CD14-positive monocyte (primary cell): Measurements from ENCODE around the gene RSPH3. TPM values are rescaled to one million over a fixed set of nuclear protein-coding genes. Genes with fewer than 3 reads are reported as not detected.
A peak's percentile ranks its signal among the peaks of the same experiment; 100 is the strongest.

Experiments
- DNase-seq, 3 donors: peaks; one replicate each; pipeline ENCODE4 v3.0.0-alpha.2; 2011 to 2022
- H2AFZ ChIP-seq: 2 replicates; pipeline ENCODE4 v1.6.0; 2012; ENCODE audit warnings: mild to moderate bottlenecking, low read depth, low read length, inconsistent platforms; ENCODE audit not compliant: insufficient read depth, poor library complexity, severe bottlenecking
- H3K27ac ChIP-seq, 2 donors: 1 replicate in 1 of 2; 2 replicates in 1 of 2; pipeline ENCODE4 v1.5.1; 2012 to 2013; ENCODE audit warnings: low read length in 2 of 2, control low read depth in 1 of 2, inconsistent platforms in 1 of 2, low read depth in 1 of 2, mild to moderate bottlenecking in 1 of 2
- H3K27me3 ChIP-seq, 2 donors: one replicate each; pipeline versions ENCODE4 v1.6.0 to v1.6.1; 2011 to 2013; ENCODE audit warnings: low read length in 2 of 2; ENCODE audit not compliant: control insufficient read depth in 2 of 2, insufficient read depth in 2 of 2
- H3K36me3 ChIP-seq, 2 donors: replicated peaks in 1 of 2; 1 replicate in 1 of 2; 2 replicates in 1 of 2; pipeline versions ENCODE4 v1.5.1 to v1.6.1; 2012 to 2013; ENCODE audit warnings: low read length in 2 of 2, control low read depth in 1 of 2, inconsistent platforms in 1 of 2, mild to moderate bottlenecking in 1 of 2; ENCODE audit not compliant: insufficient read depth in 2 of 2, control insufficient read depth in 1 of 2
- H3K4me1 ChIP-seq, 2 donors: 1 replicate in 1 of 2; 2 replicates in 1 of 2; pipeline versions ENCODE4 v1.5.1 to v1.6.1; 2012 to 2013; ENCODE audit warnings: low read length in 2 of 2, control low read depth in 1 of 2, inconsistent platforms in 1 of 2, mild to moderate bottlenecking in 1 of 2, moderate library complexity in 1 of 2; ENCODE audit not compliant: insufficient read depth in 2 of 2, control insufficient read depth in 1 of 2
- H3K4me2 ChIP-seq: replicated peaks from 2 replicates; pipeline ENCODE3; 2012; ENCODE audit warnings: low read length, moderate library complexity, mild to moderate bottlenecking; ENCODE audit not compliant: poor library complexity, severe bottlenecking; ENCODE audit errors: extremely low read depth
- H3K4me3 ChIP-seq, 3 experiments: fragments of 200-600 bp in 1 of 3; sonication (generic) in 1 of 3; replicated peaks in 1 of 3; 1 replicate in 2 of 3; 2 replicates in 1 of 3; pipeline ENCODE4 v1.5.1; 2011 to 2013; ENCODE audit warnings: low read length in 3 of 3, mild to moderate bottlenecking in 3 of 3, control low read depth in 2 of 3, low read depth in 2 of 3, inconsistent platforms in 1 of 3, moderate library complexity in 1 of 3
- H3K79me2 ChIP-seq: 2 replicates; pipeline ENCODE4 v1.6.0; 2012; ENCODE audit warnings: mild to moderate bottlenecking, control low read depth, inconsistent platforms, low read length, moderate library complexity; ENCODE audit not compliant: insufficient read depth
- H3K9ac ChIP-seq: 2 replicates; pipeline ENCODE4 v1.6.0; 2017; ENCODE audit warnings: low read length, mild to moderate bottlenecking; ENCODE audit not compliant: insufficient read depth, poor library complexity, severe bottlenecking
- H3K9me3 ChIP-seq, 2 donors: replicated peaks in 1 of 2; 1 replicate in 1 of 2; 2 replicates in 1 of 2; pipeline versions ENCODE4 v1.5.1 to v1.6.1; 2012 to 2013; ENCODE audit warnings: low read length in 2 of 2, control low read depth in 1 of 2; ENCODE audit not compliant: control insufficient read depth in 1 of 2, insufficient read depth in 1 of 2
- H4K20me1 ChIP-seq: 2 replicates; pipeline ENCODE4 v1.6.0; 2012; ENCODE audit warnings: mild to moderate bottlenecking, low read length, control low read depth, moderate library complexity; ENCODE audit not compliant: insufficient read depth
- H3K27ac Mint-ChIP-seq, 7 donors: one replicate each; pipeline ENCODE4 v1.8.0; 2020; ENCODE audit warnings: mild to moderate bottlenecking in 7 of 7, mixed read lengths in 7 of 7, moderate library complexity in 6 of 7, inconsistent platforms in 2 of 7
- H3K27me3 Mint-ChIP-seq, 3 donors: one replicate each; pipeline ENCODE4 v1.8.0; 2021 to 2022; ENCODE audit warnings: low read depth in 3 of 3, mild to moderate bottlenecking in 3 of 3, mixed read lengths in 3 of 3, moderate library complexity in 3 of 3, inconsistent platforms in 1 of 3
- H3K36me3 Mint-ChIP-seq, 2 donors: one replicate each; pipeline ENCODE4 v1.8.0; 2020; ENCODE audit warnings: mixed read lengths in 2 of 2, inconsistent platforms in 1 of 2, mild to moderate bottlenecking in 1 of 2
- H3K4me1 Mint-ChIP-seq: one replicate; pipeline ENCODE4 v1.8.0; 2020; ENCODE audit warnings: mild to moderate bottlenecking, mixed read lengths
- H3K4me3 Mint-ChIP-seq, 2 donors: one replicate each; pipeline ENCODE4 v1.8.0; 2020; ENCODE audit warnings: mild to moderate bottlenecking in 2 of 2, mixed read lengths in 2 of 2, moderate library complexity in 1 of 2
- H3K9me3 Mint-ChIP-seq, 7 donors: one replicate each; pipeline ENCODE4 v1.8.0; 2020 to 2022; ENCODE audit warnings: mixed read lengths in 7 of 7, mild to moderate bottlenecking in 6 of 7, moderate library complexity in 6 of 7, inconsistent platforms in 2 of 7
- CTCF ChIP-seq: fragments of 200-600 bp; IDR thresholded peaks from one replicate; pipeline ENCODE4 v1.8.0; 2022; ENCODE audit warnings: antibody characterized with exemption, mild to moderate bottlenecking
- WGBS: methylation state at CpG from one replicate; pipeline ENCODE4 v1.1.5; 2013; ENCODE audit warnings: missing lambda C conversion rate; ENCODE audit not compliant: insufficient coverage; 5-methylcytosine and 5-hydroxymethylcytosine counted together
- intact Hi-C, 2 donors: fragments of 100-400 bp; cut with micrococcal nuclease; formaldehyde crosslinking; loops; one replicate each; pipeline versions ENCODE4 v1.15.0 to v1.15.1; 2023
- polyA plus RNA-seq, 3 donors: library from polyadenylated mRNA; depleted of rRNA in 1 of 3; unstranded in 2 of 3; stranded (reverse) in 1 of 3; fragments of 300-500 nt in 2 of 3; fragments of >200 nt in 1 of 3; fragmentation: Illumina TruSeq in 2 of 3; gene quantifications; 1 replicate in 2 of 3; 2 replicates in 1 of 3; pipeline ENCODE4 v1.2.3, GENCODE V29; 2012 to 2021

RSPH3 gene
- polyA plus RNA-seq, 3 donors, result 2.8 to 9.6 (median 4.6) TPM

- Histone ChIP-seq H3K4me3 (no peak overlapping the region), H3K27ac (peak overlapping the region in 1 of 2 donors; percentile 7), H3K79me2 (peaks cover 44% of the 10 kb centered on the region), H3K9me3 (no peaks in the 10 kb centered on the region), H4K20me1 (peaks cover 19% of the 10 kb centered on the region), H3K27me3 (no peaks in the 10 kb centered on the region), H3K9ac (no peak overlapping the region), H3K4me2 (peak overlapping the region; percentile 14), H2AFZ (no peak overlapping the region), H3K36me3 (peaks cover 52 to 56% of the 10 kb centered on the region in 2 donors), H3K4me1 (peaks cover 80 to 97% of the 10 kb centered on the region in 2 donors)
- Mint-ChIP-seq H3K4me3 (no peak overlapping the region), H3K36me3 (peaks cover 47 to 62% of the 10 kb centered on the region in 2 donors), H3K27me3 (peaks cover 0 to 2% (median 2%) of the 10 kb centered on the region in 3 donors), H3K9me3 (peaks cover 0 to 3% (median 0%) of the 10 kb centered on the region in 7 donors), H3K27ac (peak overlapping the region in 5 of 7 donors; percentile 8 to 100 (median 28)), H3K4me1 (peaks cover 84% of the 10 kb centered on the region)
- DNase-seq, result no peak
- intact Hi-C loops, result loop anchor here in 1 of 2 donors (5.0 kb wide), 1 partner anchor 34 kb away; the partner anchor contains the start of gene RSPH3
- no peak for TF ChIP-seq CTCF
- WGBS, result 97% methylated on average over 14 of the region's 17 CpGs
Observed at GRCh38 chr6:159035891-159036290, 35.9 kb upstream of the RSPH3 start.

- Histone ChIP-seq H4K20me1 (peaks cover 19% of the 10 kb centered on the region), H3K36me3 (peaks cover 40% of the 10 kb centered on the region in 2 donors), H2AFZ (no peak overlapping the region), H3K27ac (peak overlapping the region; percentile 48 to 67), H3K9me3 (no peaks in the 10 kb centered on the region), H3K79me2 (peaks cover 38% of the 10 kb centered on the region), H3K4me3 (peak overlapping the region in 1 of 3 experiments; percentile 67), H3K9ac (no peak overlapping the region), H3K27me3 (no peaks in the 10 kb centered on the region), H3K4me2 (peak overlapping the region; percentile 76), H3K4me1 (peaks cover 61 to 79% of the 10 kb centered on the region in 2 donors)
- WGBS, result 80% methylated on average over 3 of the region's 11 CpGs
- peaks cover 35 to 41% of the 10 kb centered on the region in 2 donors for H3K36me3 Mint-ChIP-seq
- H3K27me3 Mint-ChIP-seq, result peaks cover 0 to 2% (median 0%) of the 10 kb centered on the region in 3 donors
- no peak for TF ChIP-seq CTCF
- H3K27ac Mint-ChIP-seq, result peak overlapping the region; percentile 68 to 91 (median 87)
- DNase-seq, result peak in 2 of 3 donors; percentile 46 to 62
- H3K4me3 Mint-ChIP-seq, result no peak overlapping the region
- peaks cover 65% of the 10 kb centered on the region for H3K4me1 Mint-ChIP-seq
- intact Hi-C loops, result no loop called here
- peaks cover 0 to 3% (median 0%) of the 10 kb centered on the region in 7 donors for H3K9me3 Mint-ChIP-seq
Observed at GRCh38 chr6:159033160-159034049, 33.4 kb upstream of the RSPH3 start.
